Left kidney (tissue), 2 donors: ENCODE data around the gene KRT35. TPM values are rescaled to one million over a fixed set of nuclear protein-coding genes. Genes with fewer than 3 reads are reported as not detected.

Source experiments
- DNase-seq: peaks from one replicate; pipeline ENCODE4 v3.0.0-alpha.2; 2013
- polyA plus RNA-seq: library from polyadenylated mRNA; unstranded; fragments of 120-200 nt; gene quantifications from one replicate; pipeline ENCODE4 v1.2.1, GENCODE V29; 2013; ENCODE audit not compliant: insufficient read length

KRT35 gene
- polyA plus RNA-seq, 1 donor, result not detected

DNA sequence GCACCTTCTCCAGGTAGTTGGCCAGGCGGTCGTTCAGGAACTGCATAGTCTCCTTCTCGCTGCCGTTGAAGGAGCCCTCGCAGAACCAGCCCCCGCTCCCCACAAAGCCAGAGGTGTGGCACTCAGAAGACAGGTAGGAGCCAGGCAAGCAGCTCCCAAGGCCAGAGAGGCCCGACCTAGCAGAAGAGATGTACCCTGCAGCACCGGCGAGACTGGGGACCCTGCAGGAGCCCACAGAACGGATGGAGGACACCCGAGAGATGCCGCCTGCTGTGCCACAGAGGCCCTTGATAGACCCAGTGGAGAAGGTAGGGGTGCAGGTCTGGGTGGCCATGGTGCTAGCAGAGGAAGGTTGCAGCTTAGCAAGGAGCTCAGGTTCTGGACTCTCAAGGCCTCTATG, 8.6 kb upstream of the KRT35 start, which contains the start of gene KRT36:
Gene KRT36 (minus strand): TSS at position 380 of the 400 bp plus-strand sequence. CDS start 46 bp downstream, at position 334.
- no peak for DNase-seq

GRCh38 chr17:41486809-41487530, 6.0 kb upstream of the KRT35 start:
- DNase-seq, result no peak

GRCh38 chr17:41486316-41486715, 5.4 kb upstream of the KRT35 start:
- no peak for DNase-seq

- DNase-seq, result no peak
These were observed 4.3 kb upstream of the KRT35 start for GRCh38 chr17:41484920-41485904.

- no peak for DNase-seq
These were observed 3.3 kb upstream of the KRT35 start for GRCh38 chr17:41483991-41484826.

DNA sequence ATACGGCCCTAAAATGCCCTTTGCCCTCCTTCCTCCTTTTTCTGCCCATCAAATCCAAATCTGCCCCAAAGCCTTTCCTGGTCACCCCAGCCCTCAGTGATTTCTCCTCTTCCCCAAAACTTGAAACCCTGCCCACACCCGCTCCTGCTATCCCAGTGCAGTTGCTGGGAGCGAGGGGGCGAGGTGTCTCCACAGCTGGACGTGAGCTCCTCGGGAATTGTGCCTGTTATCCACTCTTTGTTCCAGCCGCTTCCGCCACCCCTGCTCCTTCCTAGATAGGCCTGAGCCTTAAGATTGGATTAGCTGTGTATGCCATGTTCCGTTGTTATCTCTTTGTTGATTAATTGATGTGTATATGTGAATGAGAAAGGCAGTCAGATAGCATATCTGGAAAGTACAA, 2.6 kb upstream of the KRT35 start:
- DNase-seq, result no peak

GRCh38 chr17:41480581-41480980, 370 bp downstream of the KRT35 start:
- DNase-seq, result no peak

GRCh38 chr17:41480136-41480535, 815 bp downstream of the KRT35 start:
- no peak for DNase-seq

DNA sequence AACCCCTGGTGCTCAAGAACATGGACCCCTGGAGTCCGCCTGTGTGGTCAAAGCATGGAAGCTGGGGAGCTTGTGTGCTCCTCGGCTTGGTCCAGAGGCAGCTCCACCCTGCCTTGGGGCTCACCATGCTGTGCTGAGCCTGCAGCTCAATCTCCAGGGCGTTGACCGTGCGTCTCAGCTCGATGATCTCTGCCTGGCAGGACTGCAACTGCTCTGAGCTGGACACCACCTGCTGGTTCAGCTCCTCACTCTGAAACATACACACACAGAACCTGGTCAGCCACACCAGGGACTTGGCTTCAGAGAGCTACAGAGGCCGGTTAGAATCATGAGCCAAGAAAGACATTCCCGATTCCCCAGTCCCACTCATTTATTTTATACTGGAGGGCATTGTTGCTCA, 2.7 kb downstream of the KRT35 start:
- no peak for DNase-seq

DNA sequence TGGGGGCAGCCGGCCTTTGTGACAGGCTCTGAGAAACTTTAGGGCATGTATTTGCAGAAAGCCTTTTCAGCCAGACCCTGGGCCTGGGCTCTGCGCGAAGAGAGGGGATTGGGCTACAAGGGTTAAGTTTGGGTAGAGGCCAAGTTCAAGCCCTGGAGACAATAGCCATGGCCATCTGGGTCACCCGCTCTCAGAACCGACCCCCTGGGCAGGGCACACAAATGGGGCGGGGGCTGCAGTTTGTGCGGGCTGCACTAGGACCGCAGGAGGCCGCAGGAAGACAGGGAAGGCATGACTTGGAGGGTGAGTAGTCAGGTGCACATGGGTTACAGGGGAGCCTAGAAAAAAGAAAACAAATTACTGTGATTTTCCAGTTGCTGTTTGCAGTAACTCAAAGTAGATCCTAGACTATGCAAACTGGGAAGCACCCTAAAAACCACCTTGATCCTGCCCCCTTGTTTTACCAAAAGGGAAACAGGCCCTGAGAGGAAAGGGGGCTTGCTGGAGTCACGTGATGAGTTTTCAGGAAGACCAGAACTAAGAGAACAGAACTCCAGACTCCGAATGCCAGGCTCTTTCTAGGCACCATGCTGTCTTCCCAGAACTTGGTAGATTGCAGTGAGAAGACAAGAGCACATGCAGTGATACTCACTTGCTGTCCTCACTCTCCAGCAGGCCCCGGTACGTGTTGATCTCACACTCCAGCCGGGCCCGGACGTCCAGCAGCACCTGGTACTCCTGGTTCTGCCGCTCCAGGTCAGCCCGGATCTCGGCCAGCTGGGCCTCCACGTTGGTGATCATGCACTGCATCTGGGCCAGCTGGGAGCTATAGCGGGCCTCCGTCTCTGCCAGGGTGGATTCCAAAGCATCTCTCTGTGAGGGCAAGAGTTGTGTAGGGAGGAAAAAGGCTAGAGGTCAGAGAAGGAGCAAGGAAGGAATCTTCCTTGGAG, 3.8 kb downstream of the KRT35 start:
- DNase-seq, result no peak

DNA sequence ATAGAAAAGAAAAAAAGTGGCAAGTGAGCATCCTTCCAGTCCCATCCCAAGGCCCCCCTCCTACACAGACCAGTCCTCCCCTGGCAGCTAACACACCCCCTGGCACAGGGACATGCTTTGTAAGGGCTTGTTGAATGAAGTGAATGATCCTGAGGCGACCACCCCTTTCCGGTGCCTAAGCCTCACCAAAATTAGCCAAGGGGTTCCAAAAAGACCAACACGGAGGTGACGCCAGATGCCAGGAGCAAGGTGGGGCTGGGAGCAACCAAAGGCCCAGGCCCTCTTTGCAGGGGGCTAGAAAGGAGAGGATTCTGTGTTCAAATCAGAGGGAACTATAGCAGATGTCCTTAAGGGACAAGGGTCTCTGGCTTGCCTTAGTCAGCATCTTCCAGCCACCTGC, 5.5 kb downstream of the KRT35 start:
- DNase-seq, result no peak

- no peak for DNase-seq
These were observed 6.1 kb downstream of the KRT35 start for GRCh38 chr17:41474863-41475262.

- DNase-seq, result no peak
These were observed 12.6 kb downstream of the KRT35 start for GRCh38 chr17:41468346-41468745.

GRCh38 chr17:41467561-41467960, 13.4 kb downstream of the KRT35 start:
- DNase-seq, result no peak

DNA sequence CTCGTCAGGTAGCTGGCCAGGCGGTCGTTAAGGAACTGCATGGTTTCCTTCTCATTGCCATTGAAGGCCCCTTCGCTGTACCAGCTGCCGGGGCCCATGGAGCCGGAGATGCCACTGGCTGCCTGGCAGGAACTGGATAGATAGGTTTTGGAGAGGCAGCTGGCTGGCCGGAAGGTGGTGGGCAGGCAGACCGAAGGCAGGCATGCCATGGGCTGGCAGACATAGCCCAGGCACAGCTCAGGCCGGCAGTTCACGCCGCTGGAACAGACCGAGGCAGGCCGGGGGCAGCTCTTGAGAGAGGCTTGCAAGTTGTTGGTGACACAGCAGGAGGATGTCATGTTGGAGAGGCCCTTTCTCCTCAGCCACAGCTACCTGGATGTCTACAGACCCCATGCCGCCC, 14.0 kb downstream of the KRT35 start, which contains the start of gene KRT32:
Gene KRT32 (minus strand): TSS at position 399 of the 400 bp plus-strand sequence. CDS start 61 bp downstream, at position 338.
- DNase-seq, result no peak

GRCh38 chr17:41464682-41465081, 16.3 kb downstream of the KRT35 start:
- DNase-seq, result no peak

DNA sequence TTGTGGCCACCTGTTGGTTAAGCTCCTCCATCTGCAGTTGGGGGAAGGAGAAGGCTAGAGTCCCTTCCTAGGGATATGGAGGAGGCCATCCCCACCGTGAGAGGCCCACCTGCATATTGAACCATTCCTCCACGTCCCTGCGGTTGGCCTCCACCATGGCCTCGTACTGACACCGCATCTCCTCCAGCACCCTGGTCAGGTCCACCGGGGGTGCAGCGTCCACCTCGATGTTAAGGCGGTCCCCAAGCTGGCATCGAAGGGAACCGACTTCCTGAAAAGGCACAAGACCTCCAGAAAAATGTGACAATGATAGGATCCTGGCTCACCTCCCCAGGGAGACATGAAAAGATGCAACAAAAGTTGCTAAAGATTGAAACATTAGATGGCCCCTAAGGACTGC, 16.8 kb downstream of the KRT35 start:
- DNase-seq, result no peak

DNA sequence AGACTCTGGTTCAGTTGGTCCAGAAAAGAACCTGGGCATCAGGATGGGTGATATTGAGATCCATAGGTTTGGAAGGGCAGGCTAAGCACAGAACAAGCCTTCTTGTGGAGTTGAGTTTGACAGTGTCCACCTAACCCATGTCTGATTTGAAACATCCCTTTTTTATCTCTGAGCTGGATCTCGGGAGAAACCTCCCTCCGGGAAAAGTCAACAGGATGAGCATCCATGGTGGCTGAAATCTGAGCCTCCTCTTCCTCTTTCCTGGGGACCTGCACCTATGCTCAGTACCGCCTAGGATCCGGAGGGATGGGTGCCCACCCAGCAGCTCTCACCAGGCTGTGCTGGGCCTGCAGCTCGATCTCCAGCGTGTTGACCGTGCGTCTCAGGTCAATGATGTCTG, 17.2 kb downstream of the KRT35 start:
- DNase-seq, result no peak

DNA sequence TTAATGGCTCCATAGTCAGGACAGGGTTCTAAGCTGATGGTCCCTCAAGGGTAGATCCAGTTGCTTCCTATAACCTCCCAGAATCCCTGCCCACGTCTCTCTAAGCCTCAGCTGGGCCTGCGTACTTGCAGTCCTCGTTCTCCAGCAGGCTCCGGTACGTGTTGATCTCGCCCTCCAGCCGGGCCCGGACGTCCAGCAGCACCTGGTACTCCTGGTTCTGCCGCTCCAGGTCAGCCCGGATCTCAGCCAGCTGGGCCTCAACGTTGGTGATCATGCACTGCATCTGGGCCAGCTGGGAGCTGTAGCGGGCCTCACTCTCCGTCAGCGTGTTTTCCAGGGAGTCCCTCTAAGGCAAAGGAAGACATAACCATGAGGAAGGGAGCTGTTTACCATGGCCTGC, 18.2 kb downstream of the KRT35 start:
- no peak for DNase-seq

DNA sequence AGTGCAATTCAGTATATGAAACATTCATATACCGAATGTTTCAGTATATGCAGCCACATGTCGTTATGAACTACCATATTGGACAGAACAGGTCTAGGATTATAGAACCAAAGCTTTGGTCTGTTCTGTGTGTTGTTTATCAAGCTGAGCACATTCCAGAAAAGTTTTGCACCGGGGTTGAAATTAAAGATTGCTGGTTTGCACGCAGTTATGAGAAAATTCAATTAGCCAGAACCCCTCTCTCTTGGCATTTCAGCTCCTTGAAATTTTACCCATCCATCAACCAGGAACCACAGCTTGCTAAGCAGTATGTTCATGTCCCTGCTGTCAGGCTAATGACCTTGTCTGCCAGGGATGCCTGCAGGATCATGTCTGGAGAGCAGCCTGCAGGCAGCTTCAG, 23.3 kb downstream of the KRT35 start:
- no peak for DNase-seq

DNA sequence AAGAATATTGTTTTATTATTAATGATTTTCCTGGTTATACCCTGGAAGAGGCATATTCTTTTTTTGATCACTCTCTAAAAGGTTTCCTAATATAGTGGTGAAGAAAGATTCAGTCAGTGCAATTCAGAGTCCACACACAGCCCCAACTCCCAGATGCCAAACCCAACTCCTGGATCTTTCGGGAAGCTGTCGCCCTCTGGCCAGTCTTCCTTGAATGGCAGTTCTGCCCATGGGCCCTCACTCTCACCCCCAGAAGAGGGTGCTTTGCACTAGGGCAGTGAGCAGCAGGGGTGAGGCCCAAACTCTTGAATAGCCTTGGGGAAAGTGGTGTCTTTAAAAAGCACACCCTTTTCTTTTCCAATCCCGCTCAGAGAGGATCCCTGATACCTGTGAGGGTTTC, 24.7 kb downstream of the KRT35 start:
- no peak for DNase-seq
